Heart left ventricle (tissue), 13 donors: ENCODE data around the gene TRMT2A.

ENCODE experiments used
- CTCF ChIP-seq, 12 donors: fragments of 200-600 bp; sonication (generic) in 4 of 12; IDR thresholded peaks; one replicate each; pipeline versions ENCODE4 v1.5.0 to v1.8.0; 2018 to 2022; ENCODE audit warnings: antibody characterized with exemption in 12 of 12, mild to moderate bottlenecking in 5 of 12
- POLR2A ChIP-seq, 2 donors: fragments of 450-650 bp; IDR thresholded peaks; one replicate each; pipeline ENCODE4 v1.6.1; 2017; ENCODE audit warnings: antibody characterized with exemption in 2 of 2, mild to moderate bottlenecking in 2 of 2, moderate library complexity in 2 of 2
- donor health status: ischemic (EF 13 %, LVEDD 7.1; RV severe dilation, severe dysfunction).
- donor health status: DM: no; HTN: yes; CAD: no.
- donor health status: DM: no; HTN: no; CAD: no.
- donor health status: ischemic (EF 25% LVEDD 6.9; RV normal size, moderate dysfunction).
- donor health status: ischemic (EF 25% LVEDD 5.7; RV mildly dilated, moderate dysfunction).
- donor health status: ischemic (EF 35%, LVEDD 5.7; RV mildly dilated, moderate dysfunction).
- donor health status: nonischemic (EF 11% LVEDD 7.7; RV severe dilation, severe dysfunction).
- donor health status: DM: yes; HTN: yes; CAD: no.
- donor health status: PGD.
- donor health status: ischemic (EF 29% LVEDD 5.4; RV normal size, mild dysfunction).
- donor health status: nonischemic (EF 23%, LVEDD 6.1; RV moderate dilation, normal function).

DNA sequence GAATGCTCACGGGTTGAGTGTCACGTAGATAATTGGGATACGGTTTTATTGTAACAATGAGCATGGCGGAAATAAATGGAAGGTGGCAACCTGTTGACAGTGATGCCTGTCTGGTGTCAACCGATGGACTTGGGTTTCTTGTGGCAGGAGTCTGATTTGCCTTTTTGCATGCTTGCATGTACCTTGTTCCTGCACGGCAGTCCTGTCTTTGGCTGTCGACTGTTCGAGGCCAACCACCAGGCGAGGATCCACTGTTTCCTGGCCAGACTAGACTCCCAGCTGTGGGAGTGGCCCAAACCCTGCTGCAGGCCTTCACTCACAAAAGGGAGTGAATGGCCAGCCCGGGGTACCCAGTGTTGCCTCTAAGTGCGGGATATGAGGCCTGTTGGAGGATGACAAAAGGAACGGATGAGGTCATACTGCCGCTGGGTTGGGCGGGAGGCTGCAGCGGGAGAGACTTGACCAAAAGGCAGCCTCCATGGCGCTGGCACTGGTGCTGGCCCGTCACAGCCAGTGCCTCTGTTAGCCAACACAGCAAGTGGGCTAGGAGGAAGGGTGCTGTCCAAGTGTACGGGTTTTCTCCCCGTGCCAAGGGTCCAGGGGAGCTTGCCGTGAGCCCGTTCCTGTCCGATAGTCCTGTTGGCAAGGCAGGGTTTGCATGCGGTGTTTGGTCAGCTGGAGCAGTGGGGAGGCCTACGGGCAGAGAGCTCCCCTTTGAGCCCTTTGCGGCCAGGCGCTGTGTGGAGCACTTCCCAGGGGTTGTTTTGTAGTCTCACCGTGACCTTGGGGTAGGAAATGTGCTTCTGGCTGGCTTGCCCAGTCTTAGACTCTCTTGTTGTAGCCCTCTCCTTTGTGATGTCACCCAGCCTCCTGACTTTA is 36.0 kb downstream of the TRMT2A start:
- TF ChIP-seq CTCF (IDR thresholded peaks at IDR 0.05) (no peak), POLR2A (IDR thresholded peaks at IDR 0.05) (no peak)
